ENCODE measurements around the gene MAPKAP1.
A peak's percentile ranks its signal among the peaks of the same experiment; 100 is the strongest.

The MAPKAP1 gene

DNA sequence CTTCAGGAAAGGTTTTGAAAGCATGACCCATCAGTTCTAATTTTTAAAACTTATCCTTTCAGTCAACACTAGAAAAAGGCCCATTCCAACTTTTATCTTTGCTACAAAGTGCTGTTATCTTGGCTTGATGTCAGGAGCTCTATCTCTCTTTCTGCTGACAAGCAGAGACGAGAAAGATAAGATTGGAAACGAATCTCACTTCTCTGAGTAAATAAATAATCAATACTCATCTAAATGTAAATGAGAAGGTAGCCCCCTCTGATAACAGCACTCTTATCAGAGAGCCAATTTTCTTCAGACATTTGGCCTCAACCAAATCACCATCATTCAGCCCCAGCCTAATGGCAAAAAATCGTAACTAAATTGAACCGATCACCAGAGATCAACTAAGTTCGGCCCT lies 191.7 kb downstream of the MAPKAP1 start:
- DNase-seq (no peak), ATAC-seq (replicated peaks) (no peak)
- peak overlapping the region in 1 of 2 donors; percentile 63 for H3K27ac Mint-ChIP-seq
- no peak overlapping the region for H3K4me3 Mint-ChIP-seq
- no peaks in the 10 kb centered on the region for H3K27me3 Mint-ChIP-seq
- no peaks in the 10 kb centered on the region for H3K9me3 Mint-ChIP-seq
- H3K4me1 Mint-ChIP-seq (ENCODE audit: low read depth in 2 of 2) = peaks cover 15 to 31% of the 10 kb centered on the region in 2 donors
- H3K36me3 Mint-ChIP-seq (ENCODE audit: insufficient read depth) = peaks cover 3% of the 10 kb centered on the region

DNA sequence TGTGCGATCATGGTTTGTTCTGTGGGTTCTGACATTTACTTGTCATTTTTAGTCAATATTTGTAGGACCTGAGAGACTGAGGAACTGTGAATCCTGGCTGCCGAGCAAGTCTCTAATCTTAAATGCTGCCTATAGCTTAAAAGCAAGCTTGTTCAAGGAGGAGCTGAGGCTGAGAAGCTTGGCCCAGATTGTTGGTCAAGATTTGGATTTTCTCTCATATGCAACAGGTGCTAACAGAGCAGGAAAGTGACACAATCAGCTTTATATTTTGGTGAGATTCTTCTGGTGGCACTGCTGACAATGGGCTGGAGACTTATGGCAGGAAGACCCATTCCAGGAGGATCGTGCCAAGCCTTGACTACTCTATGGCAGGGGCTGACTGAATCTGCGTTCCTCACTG lies 192.5 kb downstream of the MAPKAP1 start:
- Mint-ChIP-seq H3K4me3 (peak overlapping the region; percentile 62 to 73), H3K36me3 (ENCODE audit: insufficient read depth) (peaks cover 3% of the 10 kb centered on the region), H3K4me1 (ENCODE audit: low read depth in 2 of 2) (peaks cover 16 to 31% of the 10 kb centered on the region in 2 donors), H3K27me3 (no peaks in the 10 kb centered on the region), H3K9me3 (no peaks in the 10 kb centered on the region), H3K27ac (peak overlapping the region; percentile 59 to 77)
- no peak for DNase-seq
- ATAC-seq (replicated peaks) = no peak

DNA sequence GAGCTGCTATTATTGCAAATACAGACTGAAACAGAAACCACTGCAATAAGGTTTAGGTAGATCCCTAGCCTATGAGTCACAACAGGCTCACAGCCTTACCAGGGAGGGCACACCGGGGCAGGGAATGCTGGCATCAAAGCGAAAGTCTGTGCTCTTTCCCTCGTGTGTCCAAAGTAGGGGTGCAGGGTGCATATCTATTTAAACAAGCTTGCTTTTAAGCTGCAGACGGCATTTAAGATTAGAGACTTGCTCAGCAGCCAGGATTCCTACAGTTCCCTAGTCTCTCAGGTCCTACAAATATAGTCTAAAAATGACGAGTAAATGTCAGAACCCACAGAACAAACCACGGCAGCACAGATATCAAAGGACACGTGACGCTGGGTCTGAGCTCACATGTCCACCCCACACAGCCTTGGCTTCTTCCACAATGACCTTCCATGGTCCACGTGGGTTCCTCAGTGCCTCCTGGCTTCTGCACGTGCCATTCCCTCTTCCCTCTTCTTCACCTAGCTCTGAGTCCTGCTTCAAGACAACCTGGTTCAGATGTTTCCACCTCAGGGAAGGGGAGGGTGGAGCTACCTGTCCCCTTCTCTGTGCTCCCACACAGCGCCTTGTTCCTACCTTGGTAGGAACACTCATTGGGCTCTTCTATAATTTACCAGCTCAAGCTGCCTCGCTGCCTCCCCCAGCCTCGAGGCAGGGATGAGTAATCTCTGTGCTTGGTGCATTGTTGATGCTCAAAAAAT lies 193.2 kb downstream of the MAPKAP1 start:
- Mint-ChIP-seq H3K36me3 (ENCODE audit: insufficient read depth) (peaks cover 3% of the 10 kb centered on the region), H3K9me3 (no peaks in the 10 kb centered on the region), H3K4me1 (ENCODE audit: low read depth in 2 of 2) (peaks cover 16 to 31% of the 10 kb centered on the region in 2 donors), H3K27ac (peak overlapping the region; percentile 59 to 77), H3K4me3 (peak overlapping the region; percentile 62 to 73), H3K27me3 (no peaks in the 10 kb centered on the region)
- DNase-seq = no peak
- ATAC-seq (replicated peaks) = peak; percentile 69

DNA sequence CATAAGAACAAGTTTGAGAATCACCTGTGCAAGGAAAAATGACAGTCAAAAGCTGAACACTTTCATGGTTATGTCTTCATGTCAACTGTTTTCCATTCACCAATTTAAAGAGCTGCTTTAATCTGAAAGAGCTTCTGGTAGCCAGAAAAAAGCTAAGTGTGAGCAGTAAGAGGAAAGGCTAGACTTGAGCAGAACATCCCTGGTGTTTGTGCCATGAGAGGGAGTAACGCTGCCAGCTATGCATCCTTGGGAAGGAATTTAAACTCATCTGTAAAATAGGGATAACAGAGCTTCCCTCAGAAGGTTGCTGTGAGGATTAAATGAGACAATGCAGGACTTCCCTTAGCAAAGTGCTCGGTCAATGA lies 193.7 kb downstream of the MAPKAP1 start:
- Mint-ChIP-seq H3K4me3 (peak overlapping the region; percentile 62 to 73), H3K4me1 (ENCODE audit: low read depth in 2 of 2) (peaks cover 16 to 27% of the 10 kb centered on the region in 2 donors), H3K27me3 (no peaks in the 10 kb centered on the region), H3K9me3 (no peaks in the 10 kb centered on the region), H3K36me3 (ENCODE audit: insufficient read depth) (peaks cover 3% of the 10 kb centered on the region), H3K27ac (peak overlapping the region; percentile 59 to 77)
- DNase-seq (no peak), ATAC-seq (replicated peaks) (no peak)

DNA sequence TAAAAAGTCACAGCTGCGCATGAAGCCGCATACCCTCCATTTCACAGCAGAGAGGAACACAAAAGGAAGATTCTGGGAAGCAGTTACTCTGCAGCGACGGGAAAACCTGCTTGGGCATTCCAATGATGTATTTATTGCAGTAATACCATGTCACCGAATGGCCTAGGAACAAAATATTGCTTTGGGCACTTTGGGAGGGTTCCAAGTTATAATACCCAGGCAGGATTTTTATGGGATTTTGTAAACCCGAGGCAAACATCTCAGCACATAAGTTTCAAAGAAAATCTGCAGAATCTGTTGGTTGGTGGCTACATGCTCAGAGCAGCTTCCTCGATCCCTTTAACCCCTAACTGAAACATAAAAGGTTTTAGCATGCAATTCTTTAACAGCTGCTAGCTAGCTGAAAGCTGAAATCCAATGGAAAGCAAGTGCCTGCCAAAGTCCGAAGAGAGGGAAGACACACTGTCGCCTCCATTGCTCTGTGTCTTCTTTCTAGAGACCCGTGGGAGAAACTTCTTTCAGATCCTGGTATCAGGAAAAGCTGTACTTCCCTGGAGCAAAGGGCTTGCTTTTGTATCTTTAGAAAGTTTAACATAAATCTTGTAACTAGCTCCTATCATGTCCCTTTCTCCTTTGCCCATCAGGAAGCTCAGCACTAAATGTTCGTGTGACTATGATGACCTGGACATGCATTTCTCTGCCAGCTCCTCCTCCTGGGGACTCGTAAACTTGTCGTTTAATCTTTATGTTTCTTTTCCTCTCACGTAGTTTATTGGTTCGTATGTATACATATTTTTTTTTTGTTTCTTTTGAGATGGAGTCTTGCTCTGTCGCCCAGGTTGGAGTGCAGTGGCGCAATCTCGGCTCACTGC lies 195.0 kb downstream of the MAPKAP1 start:
- ATAC-seq (replicated peaks) (no peak), DNase-seq (no peak)
- Mint-ChIP-seq H3K36me3 (ENCODE audit: insufficient read depth) (no peaks in the 10 kb centered on the region), H3K4me3 (no peak overlapping the region), H3K27ac (no peak overlapping the region), H3K4me1 (ENCODE audit: low read depth in 2 of 2) (peaks cover 16 to 24% of the 10 kb centered on the region in 2 donors), H3K27me3 (no peaks in the 10 kb centered on the region), H3K9me3 (no peaks in the 10 kb centered on the region)

DNA sequence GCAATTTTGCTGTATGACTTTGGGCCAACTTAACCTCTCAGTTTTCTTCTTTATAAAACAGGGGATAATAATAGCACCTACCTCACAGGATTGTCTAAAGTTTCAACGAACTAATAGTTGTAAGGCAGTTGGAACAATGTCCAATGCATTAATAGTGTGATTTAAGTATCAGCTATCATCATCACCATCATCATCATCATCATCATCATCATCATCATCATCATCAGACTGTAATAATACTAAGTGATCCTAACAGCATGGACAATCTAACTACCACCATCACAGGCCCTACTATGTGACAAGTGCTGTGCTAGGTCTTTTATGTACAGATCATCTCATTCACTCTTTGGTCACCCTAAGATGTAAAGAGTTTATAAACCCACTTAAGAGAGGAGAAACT lies 196.0 kb downstream of the MAPKAP1 start:
- Mint-ChIP-seq H3K9me3 (no peaks in the 10 kb centered on the region), H3K27me3 (no peaks in the 10 kb centered on the region), H3K4me1 (ENCODE audit: low read depth in 2 of 2) (peaks cover 14 to 20% of the 10 kb centered on the region in 2 donors), H3K36me3 (ENCODE audit: insufficient read depth) (no peaks in the 10 kb centered on the region), H3K4me3 (no peak overlapping the region), H3K27ac (no peak overlapping the region)
- DNase-seq (no peak), ATAC-seq (replicated peaks) (no peak)

DNA sequence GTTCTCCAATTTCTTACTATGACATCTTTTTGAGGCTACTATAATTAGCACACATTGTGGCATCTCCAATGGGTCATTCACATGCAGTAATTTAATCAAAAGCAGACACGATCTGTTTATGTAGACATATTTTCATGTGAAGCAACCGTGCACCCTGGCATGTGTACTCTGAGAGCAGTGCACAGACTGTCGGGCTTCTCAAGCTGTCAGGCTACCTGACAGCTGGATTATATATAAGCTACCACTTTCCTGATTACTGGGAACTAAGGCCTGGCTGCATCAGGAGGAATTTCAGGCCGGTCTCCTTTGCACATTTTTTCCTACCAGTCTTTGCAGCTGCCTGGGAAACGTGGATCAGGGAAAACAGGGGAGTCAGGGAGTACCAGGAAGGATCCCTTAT lies 197.5 kb downstream of the MAPKAP1 start:
- ATAC-seq (replicated peaks) (no peak), DNase-seq (no peak)
- H3K27me3 Mint-ChIP-seq = no peaks in the 10 kb centered on the region

DNA sequence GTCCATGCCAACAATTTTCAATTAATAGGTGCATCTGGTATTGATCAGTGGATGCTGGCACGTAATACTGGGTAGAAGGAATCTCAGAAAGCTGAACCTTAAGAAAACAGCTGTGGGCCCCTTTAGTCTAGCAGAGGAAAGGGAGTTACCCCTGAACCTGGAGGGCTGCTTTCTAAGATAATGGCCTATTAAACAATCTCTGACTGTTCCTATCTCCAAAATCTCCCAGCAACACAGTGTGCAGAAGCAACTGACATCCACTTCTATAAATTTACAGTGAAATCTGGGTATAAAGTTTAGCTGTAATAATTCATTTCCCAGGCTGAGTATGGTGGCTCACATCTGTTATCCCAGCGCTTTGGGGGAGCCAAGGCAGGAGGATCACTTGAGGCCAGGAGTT lies 198.8 kb downstream of the MAPKAP1 start:
- ATAC-seq (replicated peaks) (no peak), DNase-seq (no peak)
- Mint-ChIP-seq H3K4me3 (no peak overlapping the region), H3K27ac (no peak overlapping the region), H3K4me1 (ENCODE audit: low read depth in 2 of 2) (peaks cover 0 to 1% of the 10 kb centered on the region in 2 donors), H3K9me3 (no peaks in the 10 kb centered on the region), H3K27me3 (no peaks in the 10 kb centered on the region), H3K36me3 (ENCODE audit: insufficient read depth) (peaks cover 2% of the 10 kb centered on the region)

More for the DNA sequence above, 197.5 kb downstream of the MAPKAP1 start:
- Mint-ChIP-seq H3K27ac (peak overlapping the region; percentile 32 to 38), H3K4me1 (ENCODE audit: low read depth in 2 of 2) (peaks cover 10% of the 10 kb centered on the region in 2 donors), H3K4me3 (no peak overlapping the region), H3K9me3 (no peaks in the 10 kb centered on the region), H3K36me3 (ENCODE audit: insufficient read depth) (no peaks in the 10 kb centered on the region)

DNA sequence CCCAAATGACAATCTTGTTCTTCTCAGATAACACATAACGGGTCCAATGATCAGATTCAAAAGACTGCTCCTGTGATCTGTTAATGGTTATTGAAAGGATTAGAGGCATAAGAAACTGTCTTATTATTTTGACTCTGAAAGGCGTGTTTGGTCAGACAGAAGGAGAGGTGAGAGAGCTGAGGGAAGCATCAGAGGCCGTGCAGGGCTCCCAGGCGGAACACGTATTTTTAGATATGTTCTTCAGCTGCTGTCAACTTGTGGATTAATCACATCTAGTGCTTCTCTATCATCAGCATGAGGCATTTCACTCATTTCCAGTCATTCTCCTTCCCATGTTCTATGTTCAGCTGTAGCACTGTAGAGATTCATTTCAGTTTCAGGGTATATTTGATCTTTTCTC lies 199.8 kb downstream of the MAPKAP1 start:
- no peak overlapping the region for H3K4me3 Mint-ChIP-seq
- no peak for ATAC-seq (replicated peaks)
- H3K27ac Mint-ChIP-seq = no peak overlapping the region
- H3K36me3 Mint-ChIP-seq (ENCODE audit: insufficient read depth) = peaks cover 7% of the 10 kb centered on the region
- no peaks in the 10 kb centered on the region for H3K9me3 Mint-ChIP-seq
- no peak for DNase-seq
- H3K4me1 Mint-ChIP-seq (ENCODE audit: low read depth in 2 of 2) = peaks cover 0 to 1% of the 10 kb centered on the region in 2 donors
- no peaks in the 10 kb centered on the region for H3K27me3 Mint-ChIP-seq

DNA sequence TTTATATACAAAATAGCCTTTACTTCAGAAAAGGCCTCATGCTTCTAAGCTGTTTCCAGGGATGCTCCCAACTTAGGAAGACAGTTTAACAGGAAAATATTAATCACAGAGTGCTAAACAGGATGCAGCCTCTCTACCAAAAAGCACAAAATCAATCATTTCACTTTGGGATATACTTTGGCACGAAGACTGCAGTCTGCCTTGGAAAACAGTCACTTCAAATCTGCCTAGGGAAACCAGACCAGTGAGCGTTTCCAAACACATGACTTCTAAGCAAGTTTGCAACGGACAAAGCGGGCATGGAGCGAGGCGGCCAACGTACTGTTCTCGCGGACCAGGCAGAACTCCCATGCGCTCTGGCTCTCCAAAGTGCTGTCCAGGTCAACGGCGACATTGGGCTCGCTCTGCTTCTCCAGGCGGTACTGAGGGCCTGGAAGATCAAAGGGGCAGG lies 201.0 kb downstream of the MAPKAP1 start:
- no peaks in the 10 kb centered on the region for H3K9me3 Mint-ChIP-seq
- no peaks in the 10 kb centered on the region for H3K27me3 Mint-ChIP-seq
- ATAC-seq (replicated peaks) = no peak
- no peak overlapping the region for H3K27ac Mint-ChIP-seq
- peaks cover 0 to 1% of the 10 kb centered on the region in 2 donors for H3K4me1 Mint-ChIP-seq (ENCODE audit: low read depth in 2 of 2)
- DNase-seq = no peak
- H3K4me3 Mint-ChIP-seq = no peak overlapping the region
- H3K36me3 Mint-ChIP-seq (ENCODE audit: insufficient read depth) = peaks cover 11% of the 10 kb centered on the region

DNA sequence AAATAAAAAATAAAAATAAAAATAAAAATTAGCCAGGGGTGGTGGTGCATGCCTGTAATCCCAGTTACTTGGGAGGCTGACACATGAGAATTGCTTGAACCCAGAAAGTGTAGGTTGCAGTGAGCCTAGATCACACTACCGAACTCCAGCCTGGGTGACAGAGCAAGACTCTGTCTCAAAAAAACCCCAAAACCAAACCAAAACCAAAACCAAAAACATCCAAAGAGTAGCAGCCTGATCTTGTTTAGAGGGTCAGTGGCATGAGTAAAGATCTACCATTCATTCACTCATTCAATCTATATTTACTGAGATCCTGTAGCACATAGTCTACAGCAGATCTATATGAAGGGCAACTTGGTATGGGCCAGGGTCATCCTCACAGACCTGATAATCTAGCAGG lies 202.4 kb downstream of the MAPKAP1 start:
- Mint-ChIP-seq H3K27me3 (no peaks in the 10 kb centered on the region), H3K4me3 (no peak overlapping the region), H3K36me3 (ENCODE audit: insufficient read depth) (peaks cover 11% of the 10 kb centered on the region), H3K27ac (no peak overlapping the region), H3K9me3 (no peaks in the 10 kb centered on the region), H3K4me1 (ENCODE audit: low read depth in 2 of 2) (peaks cover 0 to 1% of the 10 kb centered on the region in 2 donors)
- ATAC-seq (replicated peaks) (no peak), DNase-seq (no peak)

DNA sequence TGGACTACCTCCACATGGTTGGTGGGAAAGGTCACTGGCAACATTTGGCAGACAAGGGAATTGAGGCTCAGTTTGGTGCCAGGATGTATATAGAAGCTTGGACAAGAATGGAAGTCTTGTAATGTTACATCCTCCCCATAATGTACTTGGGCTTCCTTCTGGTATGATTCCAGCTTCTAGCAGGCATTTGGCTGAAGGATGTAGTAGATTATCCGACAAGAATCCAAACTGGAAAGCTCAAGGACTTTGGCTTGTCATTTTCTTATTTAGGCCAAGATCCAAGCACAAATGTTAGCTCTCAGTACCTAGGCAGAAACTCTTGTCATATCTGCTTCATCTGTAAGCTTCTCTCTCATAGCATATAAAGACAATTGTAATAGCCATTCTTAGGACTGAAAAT lies 209.1 kb downstream of the MAPKAP1 start:
- Mint-ChIP-seq H3K4me3 (no peak overlapping the region), H3K36me3 (ENCODE audit: insufficient read depth) (peaks cover 11% of the 10 kb centered on the region), H3K4me1 (ENCODE audit: low read depth in 2 of 2) (peaks cover 2 to 12% of the 10 kb centered on the region in 2 donors), H3K27me3 (no peaks in the 10 kb centered on the region), H3K27ac (no peak overlapping the region), H3K9me3 (no peaks in the 10 kb centered on the region)
- ATAC-seq (replicated peaks) (no peak), DNase-seq (no peak)

DNA sequence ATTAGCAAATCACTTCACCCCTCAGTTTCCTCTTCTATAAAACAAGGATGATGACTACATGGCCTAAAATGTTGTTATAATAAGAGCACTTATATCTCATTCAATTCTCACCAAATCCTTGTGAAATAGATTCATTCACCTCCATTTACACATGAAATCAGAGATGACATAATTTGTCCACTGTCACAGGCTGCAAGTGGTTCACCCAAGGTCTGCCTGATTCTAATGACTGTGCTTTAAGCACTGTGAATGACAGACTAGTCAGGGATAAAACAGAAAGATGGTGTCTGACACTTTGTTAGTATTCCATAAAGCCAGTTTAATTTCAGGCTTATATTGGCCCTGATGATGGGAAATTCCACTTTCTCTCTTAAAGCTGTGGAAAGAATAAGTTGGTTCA lies 209.5 kb downstream of the MAPKAP1 start:
- H3K27ac Mint-ChIP-seq = peak overlapping the region in 1 of 2 donors; percentile 79
- peaks cover 2 to 12% of the 10 kb centered on the region in 2 donors for H3K4me1 Mint-ChIP-seq (ENCODE audit: low read depth in 2 of 2)
- ATAC-seq (replicated peaks) (no peak), DNase-seq (no peak)
- H3K4me3 Mint-ChIP-seq = no peak overlapping the region
- peaks cover 10% of the 10 kb centered on the region for H3K36me3 Mint-ChIP-seq (ENCODE audit: insufficient read depth)
- no peaks in the 10 kb centered on the region for H3K9me3 Mint-ChIP-seq
- no peaks in the 10 kb centered on the region for H3K27me3 Mint-ChIP-seq

Measured in effector memory CD8-positive, alpha-beta T cell (primary cell).